Ascending aorta (tissue), 2 donors: ENCODE measurements around the gene ZNF341. TPM values are rescaled to one million over a fixed set of nuclear protein-coding genes. Genes with fewer than 3 reads are reported as not detected.
A peak's percentile ranks its signal among the peaks of the same experiment; 100 is the strongest.

Experiments
- DNase-seq, 2 donors: peaks; one replicate each; pipeline ENCODE4 v3.0.0-alpha.2; 2019; ENCODE audit warnings: low spot score in 2 of 2
- H3K27ac ChIP-seq, 2 donors: fragments of 200-600 bp; sonication (generic); one replicate each; pipeline ENCODE4 v1.5.1; 2016 to 2017; ENCODE audit warnings: mild to moderate bottlenecking in 1 of 2
- H3K27me3 ChIP-seq: fragments of 200-600 bp; sonication (generic); one replicate; pipeline ENCODE4 v1.5.1; 2017
- H3K36me3 ChIP-seq, 2 donors: fragments of 200-600 bp; sonication (generic); one replicate each; pipeline ENCODE4 v1.5.1; 2016
- H3K4me1 ChIP-seq, 2 donors: fragments of 200-600 bp; sonication (generic); one replicate each; pipeline ENCODE4 v1.5.1; 2016 to 2017; ENCODE audit warnings: mild to moderate bottlenecking in 1 of 2
- H3K4me3 ChIP-seq, 2 donors: fragments of 200-600 bp; sonication (generic); one replicate each; pipeline ENCODE4 v1.5.1; 2016 to 2017; ENCODE audit warnings: mild to moderate bottlenecking in 1 of 2
- H3K9me3 ChIP-seq, 2 donors: fragments of 200-600 bp; sonication (generic); one replicate each; pipeline ENCODE4 v1.5.1; 2016
- intact Hi-C: fragments of 100-400 bp; cut with DNase I; formaldehyde crosslinking; loops from one replicate; pipeline ENCODE4 v1.15.1; 2023
- total RNA-seq: library from RNA; depleted of rRNA; stranded (reverse); fragments of >200 nt; gene quantifications from one replicate; pipeline ENCODE4 v1.1.0, GENCODE V29; 2016
- TF ChIP-seq, protein P1 (sequence below), 3 experiments: fragments of 200-600 bp in 2 of 3; fragments of 450-650 bp in 1 of 3; sonication (generic) in 2 of 3; IDR thresholded peaks; one replicate each; pipeline ENCODE4 v1.5.1; 2016 to 2019; ENCODE audit warnings: antibody characterized with exemption in 3 of 3, mild to moderate bottlenecking in 1 of 3, moderate library complexity in 1 of 3

Gene ZNF341
- total RNA-seq, 1 donor from 2014 or later = 4.5 TPM

DNA sequence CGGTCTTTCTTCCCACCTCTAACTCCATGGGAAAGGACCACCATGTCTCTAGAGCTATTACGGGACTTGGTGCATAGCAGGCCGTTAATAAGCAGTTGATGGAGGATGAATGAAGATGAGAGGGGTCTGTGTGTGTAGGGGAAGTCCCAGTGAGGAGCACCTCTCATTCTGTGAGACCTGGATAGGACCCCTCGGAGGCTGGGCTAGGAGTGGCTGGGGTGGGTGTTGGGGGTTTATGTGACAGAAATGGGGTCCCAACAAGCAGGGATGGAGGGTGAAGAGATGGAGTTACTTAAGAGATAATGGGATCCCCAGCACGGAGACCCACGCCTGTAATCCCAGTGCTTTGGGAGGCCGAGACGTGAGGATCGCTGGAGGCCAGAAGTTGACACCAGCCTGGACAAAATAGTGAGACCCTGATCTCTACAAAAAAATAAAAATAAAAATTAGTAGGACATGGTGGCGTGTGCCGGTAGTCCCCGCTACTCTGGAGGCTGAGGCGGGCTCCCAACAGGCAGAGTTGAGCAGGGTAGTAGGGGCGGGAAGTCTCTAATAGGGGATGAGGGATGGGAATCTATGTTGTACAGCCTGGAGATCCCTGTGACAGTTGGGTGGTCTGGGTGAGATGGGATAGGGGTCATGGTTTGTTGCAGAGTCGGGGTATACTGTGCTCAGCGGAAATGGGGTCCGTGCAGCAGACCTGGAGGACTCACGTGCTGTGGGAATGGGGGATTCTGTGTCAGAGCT is 677 bp upstream of the ZNF341 start:
- H3K4me3 ChIP-seq = peak overlapping the region; percentile 73 to 81
- DNase-seq = no peak
- no peaks in the 10 kb centered on the region for H3K36me3 ChIP-seq
- H3K27me3 ChIP-seq = no peaks in the 10 kb centered on the region
- H3K27ac ChIP-seq = peak overlapping the region; percentile 74 to 84
- TF ChIP-seq, protein P1, sequence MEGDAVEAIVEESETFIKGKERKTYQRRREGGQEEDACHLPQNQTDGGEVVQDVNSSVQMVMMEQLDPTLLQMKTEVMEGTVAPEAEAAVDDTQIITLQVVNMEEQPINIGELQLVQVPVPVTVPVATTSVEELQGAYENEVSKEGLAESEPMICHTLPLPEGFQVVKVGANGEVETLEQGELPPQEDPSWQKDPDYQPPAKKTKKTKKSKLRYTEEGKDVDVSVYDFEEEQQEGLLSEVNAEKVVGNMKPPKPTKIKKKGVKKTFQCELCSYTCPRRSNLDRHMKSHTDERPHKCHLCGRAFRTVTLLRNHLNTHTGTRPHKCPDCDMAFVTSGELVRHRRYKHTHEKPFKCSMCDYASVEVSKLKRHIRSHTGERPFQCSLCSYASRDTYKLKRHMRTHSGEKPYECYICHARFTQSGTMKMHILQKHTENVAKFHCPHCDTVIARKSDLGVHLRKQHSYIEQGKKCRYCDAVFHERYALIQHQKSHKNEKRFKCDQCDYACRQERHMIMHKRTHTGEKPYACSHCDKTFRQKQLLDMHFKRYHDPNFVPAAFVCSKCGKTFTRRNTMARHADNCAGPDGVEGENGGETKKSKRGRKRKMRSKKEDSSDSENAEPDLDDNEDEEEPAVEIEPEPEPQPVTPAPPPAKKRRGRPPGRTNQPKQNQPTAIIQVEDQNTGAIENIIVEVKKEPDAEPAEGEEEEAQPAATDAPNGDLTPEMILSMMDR (IDR thresholded peaks at IDR 0.05) = no peak
- intact Hi-C loops = loop anchor here (2.0 to 5.0 kb wide), 3 partner anchors 64 to 244 kb away; partner anchors contain the start of genes ACTL10 and CHMP4B
- H3K4me1 ChIP-seq = peaks cover 0 to 9% of the 10 kb centered on the region in 2 donors
- H3K9me3 ChIP-seq = peaks cover under 1 to 2% of the 10 kb centered on the region in 2 donors

- intact Hi-C loops = loop anchor here (2.0 to 5.0 kb wide), 3 partner anchors 58 to 245 kb away; partner anchors contain the start of genes CHMP4B and NECAB3
Observed at GRCh38 chr20:33732166-33732970, 572 bp downstream of the ZNF341 start.

DNA sequence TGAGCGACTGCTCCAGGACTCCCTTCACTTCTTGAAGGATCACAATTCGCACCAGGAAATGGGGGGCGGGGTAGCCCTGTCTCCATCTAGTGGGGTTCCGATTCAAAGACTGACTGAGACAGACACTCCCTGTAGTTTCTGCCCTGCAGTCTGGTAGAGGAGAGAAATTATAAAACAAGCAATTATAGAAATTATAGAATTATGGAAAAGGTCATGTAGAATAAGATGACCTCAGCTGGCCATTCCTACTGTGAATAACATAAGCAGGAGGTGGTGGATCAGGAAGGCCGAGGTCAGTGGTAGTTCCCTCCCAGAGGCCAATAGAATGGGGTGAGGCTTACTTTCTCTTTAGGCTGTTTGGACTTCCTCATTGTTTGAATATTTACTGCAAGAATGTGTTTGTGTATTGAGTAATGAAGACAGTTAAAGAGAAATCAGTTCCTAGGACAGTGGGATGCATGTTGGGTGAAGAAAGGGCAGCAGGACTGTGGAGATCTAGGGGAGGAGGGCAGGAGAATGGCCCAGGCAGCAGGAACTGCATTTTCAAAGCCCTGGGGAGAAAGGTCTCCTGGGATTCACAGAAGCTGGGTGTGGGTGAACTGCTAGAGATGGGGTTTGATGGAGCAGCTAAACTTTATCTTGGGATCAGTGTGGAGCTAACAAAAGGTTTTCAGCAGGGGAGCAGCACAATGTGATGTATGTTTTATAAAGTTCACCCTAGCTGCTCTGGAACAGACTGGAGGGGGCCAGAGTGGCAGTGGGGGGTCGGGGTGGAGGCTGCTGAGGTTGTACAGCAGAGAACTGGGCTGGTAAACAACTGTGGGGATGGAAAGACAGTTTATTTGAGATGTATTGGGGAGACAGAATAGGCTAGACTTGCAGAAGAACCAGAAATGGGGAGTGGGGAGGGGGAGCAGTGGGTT is 2.1 kb downstream of the ZNF341 start:
- intact Hi-C loops = loop anchor here (2.0 to 5.0 kb wide), 3 partner anchors 59 to 247 kb away; partner anchors contain the start of genes CHMP4B and NECAB3
- no peaks in the 10 kb centered on the region for H3K27me3 ChIP-seq
- no peak overlapping the region for H3K4me3 ChIP-seq
- no peaks in the 10 kb centered on the region for H3K36me3 ChIP-seq
- no peak for DNase-seq
- H3K4me1 ChIP-seq = peaks cover 0 to 9% of the 10 kb centered on the region in 2 donors
- peak overlapping the region; percentile 22 to 84 for H3K27ac ChIP-seq
- H3K9me3 ChIP-seq = peaks cover 17 to 20% of the 10 kb centered on the region in 2 donors
- TF ChIP-seq, protein P1 (IDR thresholded peaks at IDR 0.05) = no peak

More at GRCh38 chr20:33732166-33732970, 572 bp downstream of the ZNF341 start:
- H3K36me3 ChIP-seq = no peaks in the 10 kb centered on the region
- peak; percentile 33 to 91 for DNase-seq
- peak overlapping the region; percentile 68 to 84 for H3K27ac ChIP-seq
- H3K4me1 ChIP-seq = peaks cover 0 to 9% of the 10 kb centered on the region in 2 donors
- H3K4me3 ChIP-seq = peak overlapping the region; percentile 73 to 81
- TF ChIP-seq, protein P1 (IDR thresholded peaks at IDR 0.05) = no peak
- H3K27me3 ChIP-seq = no peaks in the 10 kb centered on the region
- peaks cover 13 to 14% of the 10 kb centered on the region in 2 donors for H3K9me3 ChIP-seq

DNA sequence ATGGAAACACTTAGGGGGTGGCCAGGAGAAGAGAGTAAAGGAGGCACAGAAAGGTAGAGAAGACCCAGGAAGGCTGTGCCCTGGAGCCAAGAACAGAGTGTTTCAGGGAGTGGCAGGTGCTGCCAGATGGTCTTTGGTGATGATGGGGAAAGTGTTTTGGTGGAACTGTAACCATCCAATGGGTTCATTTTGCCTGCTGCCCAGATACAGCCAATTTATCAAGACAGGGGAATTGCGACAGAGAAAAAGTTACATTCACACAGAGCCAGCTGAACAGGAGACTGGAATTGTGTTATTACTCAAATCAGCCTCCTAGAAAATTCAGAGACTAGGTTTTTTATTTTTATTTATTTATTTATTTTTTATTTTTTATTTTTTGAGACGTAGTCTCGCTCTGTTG is 5.2 kb downstream of the ZNF341 start:
- no peak for DNase-seq
- Histone ChIP-seq H3K4me1 (peaks cover 0 to 7% of the 10 kb centered on the region in 2 donors), H3K27ac (no peak overlapping the region), H3K4me3 (no peak overlapping the region), H3K9me3 (peaks cover 17 to 20% of the 10 kb centered on the region in 2 donors), H3K27me3 (no peaks in the 10 kb centered on the region), H3K36me3 (no peaks in the 10 kb centered on the region)
- TF ChIP-seq, protein P1 (IDR thresholded peaks at IDR 0.05) = no peak
- intact Hi-C loops = no loop called here

GRCh38 chr20:33739493-33739892 is 7.7 kb downstream of the ZNF341 start:
- Histone ChIP-seq H3K27ac (no peak overlapping the region), H3K9me3 (peaks cover 17 to 20% of the 10 kb centered on the region in 2 donors), H3K4me3 (no peak overlapping the region), H3K36me3 (no peaks in the 10 kb centered on the region), H3K4me1 (no peaks in the 10 kb centered on the region), H3K27me3 (no peaks in the 10 kb centered on the region)
- intact Hi-C loops = no loop called here
- DNase-seq = no peak
- TF ChIP-seq, protein P1 (IDR thresholded peaks at IDR 0.05) = no peak
